MM.1S (cell line): Measurements from ENCODE around the gene ELOVL2.

ENCODE experiments used
- DNase-seq: peaks from one replicate; pipeline ENCODE4 v3.0.0-alpha.2; 2015
- H2AFZ ChIP-seq: fragments of 300-600 bp; sonication (generic); 2 replicates; pipeline ENCODE4 v1.6.0; 2016; ENCODE audit warnings: antibody characterized with exemption, low read length
- H3F3A ChIP-seq: fragments of 300-600 bp; sonication (generic); 2 replicates; pipeline ENCODE4 v1.6.1; 2016; ENCODE audit warnings: mild to moderate bottlenecking, antibody characterized with exemption, low read length, moderate library complexity, mixed read lengths; ENCODE audit not compliant: insufficient read depth
- H3K27ac ChIP-seq: fragments of 300-600 bp; sonication (generic); 2 replicates; pipeline ENCODE4 v1.5.1; 2016; ENCODE audit warnings: mild to moderate bottlenecking, low read length
- H3K27me3 ChIP-seq: fragments of 300-600 bp; sonication (generic); replicated peaks from 2 replicates; pipeline ENCODE4 v1.6.0; 2016; ENCODE audit warnings: low read length; ENCODE audit not compliant: insufficient read depth
- H3K36me3 ChIP-seq: fragments of 300-600 bp; sonication (generic); replicated peaks from 2 replicates; pipeline ENCODE4 v1.6.1; 2016; ENCODE audit warnings: mild to moderate bottlenecking, low read length, mixed read lengths; ENCODE audit not compliant: insufficient read depth
- H3K4me1 ChIP-seq: fragments of 300-600 bp; sonication (generic); 2 replicates; pipeline ENCODE4 v1.6.1; 2016; ENCODE audit warnings: low read length, mixed read lengths
- H3K4me2 ChIP-seq: fragments of 300-600 bp; sonication (generic); 2 replicates; pipeline ENCODE4 v1.6.0; 2016; ENCODE audit warnings: low read depth, low read length
- H3K4me3 ChIP-seq: fragments of 300-600 bp; sonication (generic); 2 replicates; pipeline ENCODE4 v1.5.1; 2016; ENCODE audit warnings: low read length, mixed read lengths
- H3K79me2 ChIP-seq: fragments of 300-600 bp; sonication (generic); 2 replicates; pipeline ENCODE4 v1.6.1; 2016; ENCODE audit warnings: mixed run types, low read length, mixed read lengths
- H3K9ac ChIP-seq: fragments of 300-600 bp; sonication (generic); 2 replicates; pipeline ENCODE4 v1.6.1; 2016; ENCODE audit warnings: low read length, mixed read lengths
- H3K9me2 ChIP-seq: fragments of 300-600 bp; sonication (generic); replicated peaks from 2 replicates; pipeline ENCODE4 v1.6.1; 2016; ENCODE audit warnings: mild to moderate bottlenecking, low read length, mixed read lengths; ENCODE audit not compliant: insufficient read depth
- H3K9me3 ChIP-seq: fragments of 300-600 bp; sonication (generic); replicated peaks from 2 replicates; pipeline ENCODE4 v1.6.1; 2016; ENCODE audit warnings: mild to moderate bottlenecking, low read length, mixed read lengths; ENCODE audit not compliant: insufficient read depth
- H4K20me1 ChIP-seq: fragments of 300-600 bp; sonication (generic); 2 replicates; pipeline ENCODE4 v1.6.1; 2016; ENCODE audit warnings: mild to moderate bottlenecking, low read length, moderate library complexity, mixed read lengths; ENCODE audit not compliant: insufficient read depth
- CTCF ChIP-seq: fragments of 300-600 bp; sonication (generic); IDR thresholded peaks from 2 replicates; pipeline ENCODE4 v1.5.1; 2016; ENCODE audit warnings: antibody characterized with exemption, low read length, mixed read lengths
- EZH2 ChIP-seq: fragments of 300-600 bp; sonication (generic); optimal IDR thresholded peaks from 2 replicates; pipeline ENCODE3; 2017; ENCODE audit warnings: low read depth, mild to moderate bottlenecking, antibody characterized with exemption, low read length, mixed read lengths
- EZH2phosphoT487 ChIP-seq: fragments of 300-600 bp; sonication (generic); IDR thresholded peaks from 2 replicates; pipeline ENCODE4 v1.6.1; 2018; ENCODE audit warnings: antibody characterized with exemption, low read length

ELOVL2 gene

GRCh38 chr6:11062715-11063114, 18.6 kb upstream of the ELOVL2 start:
- no peak overlapping the region for H3K27ac ChIP-seq
- no peak overlapping the region for H3K4me3 ChIP-seq
- no peaks in the 10 kb centered on the region for H4K20me1 ChIP-seq
- no peaks in the 10 kb centered on the region for H3K79me2 ChIP-seq
- H3K36me3 ChIP-seq = no peaks in the 10 kb centered on the region
- H2AFZ ChIP-seq = no peak overlapping the region
- no peak overlapping the region for H3K9ac ChIP-seq
- no peaks in the 10 kb centered on the region for H3K27me3 ChIP-seq
- H3K9me3 ChIP-seq = no peaks in the 10 kb centered on the region
- no peaks in the 10 kb centered on the region for H3K4me1 ChIP-seq
- TF ChIP-seq EZH2phosphoT487 = no peak
- TF ChIP-seq CTCF = no peak
- TF ChIP-seq EZH2 = no peak
- H3F3A ChIP-seq = no peaks in the 10 kb centered on the region
- no peak for DNase-seq
- H3K9me2 ChIP-seq = no peaks in the 10 kb centered on the region
- H3K4me2 ChIP-seq = no peak overlapping the region

- Histone ChIP-seq H3F3A (no peaks in the 10 kb centered on the region), H3K27me3 (no peaks in the 10 kb centered on the region), H3K79me2 (no peaks in the 10 kb centered on the region), H2AFZ (no peak overlapping the region), H3K9me3 (no peaks in the 10 kb centered on the region), H3K9ac (no peak overlapping the region), H3K4me1 (no peaks in the 10 kb centered on the region), H3K27ac (no peak overlapping the region), H3K36me3 (no peaks in the 10 kb centered on the region), H3K4me3 (no peak overlapping the region), H3K4me2 (no peak overlapping the region), H4K20me1 (no peaks in the 10 kb centered on the region), H3K9me2 (no peaks in the 10 kb centered on the region)
- TF ChIP-seq CTCF (no peak), EZH2 (no peak), EZH2phosphoT487 (no peak)
- no peak for DNase-seq
Observed at GRCh38 chr6:11062083-11062482, 18.0 kb upstream of the ELOVL2 start.

- H2AFZ ChIP-seq = no peak overlapping the region
- H3K4me3 ChIP-seq = no peak overlapping the region
- no peaks in the 10 kb centered on the region for H3K9me2 ChIP-seq
- H3K9ac ChIP-seq = no peak overlapping the region
- no peaks in the 10 kb centered on the region for H3K79me2 ChIP-seq
- H3K4me2 ChIP-seq = no peak overlapping the region
- H3K36me3 ChIP-seq = no peaks in the 10 kb centered on the region
- H3K27ac ChIP-seq = no peak overlapping the region
- no peaks in the 10 kb centered on the region for H3K4me1 ChIP-seq
- H3K9me3 ChIP-seq = no peaks in the 10 kb centered on the region
- no peaks in the 10 kb centered on the region for H3K27me3 ChIP-seq
- H3F3A ChIP-seq = no peaks in the 10 kb centered on the region
- TF ChIP-seq EZH2 = no peak
- TF ChIP-seq CTCF = no peak
- TF ChIP-seq EZH2phosphoT487 = no peak
- DNase-seq = no peak
- no peaks in the 10 kb centered on the region for H4K20me1 ChIP-seq
Observed at GRCh38 chr6:11058406-11058805, 14.3 kb upstream of the ELOVL2 start.

- Histone ChIP-seq H3K79me2 (no peaks in the 10 kb centered on the region), H3K27me3 (no peaks in the 10 kb centered on the region)
Observed at GRCh38 chr6:11056871-11057270, 12.8 kb upstream of the ELOVL2 start.

More at GRCh38 chr6:11056871-11057270, 12.8 kb upstream of the ELOVL2 start:
- Histone ChIP-seq H3K4me1 (no peaks in the 10 kb centered on the region), H2AFZ (no peak overlapping the region), H3K4me2 (no peak overlapping the region), H3K36me3 (no peaks in the 10 kb centered on the region), H3K27ac (no peak overlapping the region), H3K9me3 (no peaks in the 10 kb centered on the region), H3K4me3 (no peak overlapping the region), H3K9ac (no peak overlapping the region), H4K20me1 (no peaks in the 10 kb centered on the region), H3F3A (no peaks in the 10 kb centered on the region), H3K9me2 (no peaks in the 10 kb centered on the region)
- no peak for TF ChIP-seq CTCF
- no peak for TF ChIP-seq EZH2
- TF ChIP-seq EZH2phosphoT487 = no peak
- DNase-seq = no peak
